ENCODE results near the gene MTTP.

DNA sequence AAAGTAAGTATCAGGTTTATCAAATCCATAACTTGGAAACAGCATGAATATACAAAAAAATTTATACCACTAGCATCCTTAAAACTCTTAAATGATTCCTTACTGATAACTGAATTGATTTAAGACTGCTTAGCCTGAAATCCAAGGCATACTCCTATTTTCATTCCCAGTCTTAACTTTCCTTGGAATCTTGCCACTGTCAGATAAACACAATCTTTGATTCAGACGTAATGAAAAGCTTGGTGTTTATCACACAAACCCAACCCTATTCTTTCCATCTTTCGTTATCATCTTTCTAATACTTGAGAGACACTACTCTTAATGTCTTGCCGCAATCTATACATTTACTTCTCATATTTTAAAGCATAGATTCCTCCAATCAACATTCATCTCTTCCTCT is 44.7 kb upstream of the MTTP start:
- no peak for TF ChIP-seq EZH2 (IDR thresholded peaks at IDR 0.05; ENCODE audit: insufficient read depth, poor library complexity, severe bottlenecking)
- TF ChIP-seq EZH2phosphoT487 (IDR thresholded peaks at IDR 0.05; ENCODE audit: insufficient read depth, low read depth): no peak
